Measurements from ENCODE around the gene JTB.

JTB gene

GRCh38 chr1:153953859-153954365 is 23.6 kb downstream of the JTB start:
- no peak for DNase-seq

- DNase-seq = no peak
Measured at GRCh38 chr1:153951801-153952200, 25.7 kb downstream of the JTB start.

GRCh38 chr1:153951183-153951582 is 26.3 kb downstream of the JTB start:
- no peak for DNase-seq

GRCh38 chr1:153946622-153947241 is 30.7 kb downstream of the JTB start, which contains the start of gene DENND4B:
Gene DENND4B, minus strand, starts transcription at chr1:153946718. Its CDS starts 2,344 bp downstream, at chr1:153944374.
- DNase-seq = peak; percentile 69 to 78

GRCh38 chr1:153945795-153946621 is 31.5 kb downstream of the JTB start:
- peak; percentile 50 to 64 for DNase-seq

GRCh38 chr1:153945131-153945794 is 32.2 kb downstream of the JTB start:
- peak; percentile 69 to 76 for DNase-seq

GRCh38 chr1:153944827-153945117 is 32.7 kb downstream of the JTB start:
- no peak for DNase-seq

- DNase-seq = no peak
Measured at GRCh38 chr1:153944005-153944826, 33.3 kb downstream of the JTB start.

- no peak for DNase-seq
Measured at GRCh38 chr1:153942766-153943549, 34.5 kb downstream of the JTB start.

GRCh38 chr1:153941826-153942725 is 35.4 kb downstream of the JTB start:
- DNase-seq = no peak

- no peak for DNase-seq
Measured at GRCh38 chr1:153940756-153941155, 36.7 kb downstream of the JTB start.

GRCh38 chr1:153939476-153939875 is 38.0 kb downstream of the JTB start:
- DNase-seq = no peak

- DNase-seq = no peak
Measured at GRCh38 chr1:153938996-153939395, 38.5 kb downstream of the JTB start.

GRCh38 chr1:153937331-153937730 is 40.1 kb downstream of the JTB start:
- DNase-seq = no peak

GRCh38 chr1:153936011-153936802 is 41.3 kb downstream of the JTB start:
- DNase-seq = no peak

GRCh38 chr1:153934746-153935145 is 42.7 kb downstream of the JTB start:
- no peak for DNase-seq

- DNase-seq = no peak
Measured at GRCh38 chr1:153933955-153934354, 43.5 kb downstream of the JTB start.

GRCh38 chr1:153933430-153933829 is 44.0 kb downstream of the JTB start:
- DNase-seq = no peak

- DNase-seq = no peak
Measured at GRCh38 chr1:153932156-153933131, 45.0 kb downstream of the JTB start.
